GM21529 (cell line): ENCODE data around the gene PTPRN2.

ENCODE experiments used
- ATAC-seq: cut with Tn5 transposase; IDR thresholded peaks from one replicate; pipeline ENCODE4 v1.9.1; 2021; ENCODE audit not compliant: unreplicated experiment

The PTPRN2 gene

GRCh38 chr7:157529768-157530560 is 1057.7 kb downstream of the PTPRN2 start:
- no peak for ATAC-seq

- ATAC-seq, result no peak
Observed at GRCh38 chr7:157528785-157529341, 1058.8 kb downstream of the PTPRN2 start.

GRCh38 chr7:157527686-157528085 is 1059.9 kb downstream of the PTPRN2 start:
- ATAC-seq, result no peak

- ATAC-seq, result no peak
Observed at GRCh38 chr7:157526913-157527634, 1060.5 kb downstream of the PTPRN2 start.

- no peak for ATAC-seq
Observed at GRCh38 chr7:157526005-157526912, 1061.4 kb downstream of the PTPRN2 start.

- no peak for ATAC-seq
Observed at GRCh38 chr7:157525491-157525915, 1062.1 kb downstream of the PTPRN2 start.

- no peak for ATAC-seq
Observed at GRCh38 chr7:157524731-157525130, 1062.9 kb downstream of the PTPRN2 start.

- ATAC-seq, result no peak
Observed at GRCh38 chr7:157523766-157524421, 1063.7 kb downstream of the PTPRN2 start.

- no peak for ATAC-seq
Observed at GRCh38 chr7:157523371-157523765, 1064.3 kb downstream of the PTPRN2 start.

- no peak for ATAC-seq
Observed at GRCh38 chr7:157522954-157523353, 1064.7 kb downstream of the PTPRN2 start.

GRCh38 chr7:157522189-157522588 is 1065.4 kb downstream of the PTPRN2 start:
- ATAC-seq, result no peak

GRCh38 chr7:157521752-157522151 is 1065.9 kb downstream of the PTPRN2 start:
- ATAC-seq, result no peak

GRCh38 chr7:157521061-157521731 is 1066.4 kb downstream of the PTPRN2 start:
- ATAC-seq, result no peak

GRCh38 chr7:157520249-157520648 is 1067.4 kb downstream of the PTPRN2 start:
- ATAC-seq, result no peak

GRCh38 chr7:157519798-157520244 is 1067.8 kb downstream of the PTPRN2 start:
- ATAC-seq, result no peak

GRCh38 chr7:157519246-157519645 is 1068.4 kb downstream of the PTPRN2 start:
- ATAC-seq, result no peak

GRCh38 chr7:157518514-157519175 is 1069.0 kb downstream of the PTPRN2 start:
- no peak for ATAC-seq

- no peak for ATAC-seq
Observed at GRCh38 chr7:157517782-157518513, 1069.7 kb downstream of the PTPRN2 start.
